OCI-LY1 (cell line): Measurements from ENCODE around the gene CYP26A1.

Experiments used
- H2AFZ ChIP-seq: fragments of 200-600 bp; sonication (generic), shearing (Covaris generic); 2 replicates; pipeline ENCODE4 v1.6.0; 2014; ENCODE audit warnings: antibody characterized with exemption, mild to moderate bottlenecking, low read length
- H3F3A ChIP-seq: fragments of 200-600 bp; sonication (generic), shearing (Covaris generic); 2 replicates; pipeline ENCODE4 v1.6.0; 2014; ENCODE audit warnings: mild to moderate bottlenecking, antibody characterized with exemption, low read length, moderate library complexity; ENCODE audit not compliant: insufficient read depth
- H3K27ac ChIP-seq: fragments of 200-600 bp; sonication (generic); 2 replicates; pipeline ENCODE4 v1.5.1; 2014; ENCODE audit warnings: low read length, mixed run types, mild to moderate bottlenecking, low read depth; ENCODE audit not compliant: poor library complexity, severe bottlenecking
- H3K27me3 ChIP-seq: fragments of 200-600 bp; sonication (generic); 2 replicates; pipeline ENCODE4 v1.6.0; 2014; ENCODE audit warnings: antibody characterized with exemption, mild to moderate bottlenecking, low read length, moderate library complexity; ENCODE audit not compliant: insufficient read depth
- H3K36me3 ChIP-seq: fragments of 200-600 bp; sonication (generic); 2 replicates; pipeline ENCODE4 v1.6.1; 2014; ENCODE audit warnings: mild to moderate bottlenecking, antibody characterized with exemption, low read length, moderate library complexity, mixed read lengths; ENCODE audit not compliant: insufficient read depth
- H3K4me1 ChIP-seq: fragments of 200-600 bp; sonication (generic); 2 replicates; pipeline ENCODE4 v1.5.1; 2014; ENCODE audit warnings: mild to moderate bottlenecking, low read length, moderate library complexity; ENCODE audit not compliant: insufficient read depth, severe bottlenecking
- H3K4me2 ChIP-seq: fragments of 200-600 bp; sonication (generic), shearing (Covaris generic); 2 replicates; pipeline ENCODE4 v1.6.1; 2014; ENCODE audit warnings: low read length
- H3K4me3 ChIP-seq: fragments of 200-600 bp; sonication (generic); 2 replicates; pipeline ENCODE4 v1.5.1; 2014; ENCODE audit warnings: low read length, low read depth, mild to moderate bottlenecking, mixed read lengths; ENCODE audit not compliant: poor library complexity, severe bottlenecking
- H3K79me2 ChIP-seq: fragments of 200-600 bp; shearing (Covaris generic); 2 replicates; pipeline ENCODE4 v1.6.1; 2016; ENCODE audit warnings: mixed run types, low read length, mixed read lengths; ENCODE audit not compliant: insufficient read depth
- H3K9ac ChIP-seq: fragments of 200-600 bp; sonication (generic), shearing (Covaris generic); 2 replicates; pipeline ENCODE4 v1.6.1; 2014; ENCODE audit warnings: mild to moderate bottlenecking, low read length, mixed read lengths
- H3K9me2 ChIP-seq: fragments of 200-600 bp; sonication (generic), shearing (Covaris generic); 2 replicates; pipeline ENCODE4 v1.6.1; 2014; ENCODE audit warnings: low read depth, mild to moderate bottlenecking, low read length, mixed read lengths
- H3K9me3 ChIP-seq: fragments of 200-600 bp; shearing (Covaris generic); 2 replicates; pipeline ENCODE4 v1.6.1; 2014; ENCODE audit warnings: low read length, mixed read lengths
- H4K20me1 ChIP-seq: fragments of 200-600 bp; sonication (generic), shearing (Covaris generic); 2 replicates; pipeline ENCODE4 v1.6.0; 2016; ENCODE audit warnings: mild to moderate bottlenecking, low read length; ENCODE audit not compliant: insufficient read depth
- EZH2 ChIP-seq: fragments of 200-600 bp; sonication (generic), shearing (Covaris generic); IDR thresholded peaks from 2 replicates; pipeline ENCODE4 v1.8.0; 2017; ENCODE audit warnings: borderline replicate concordance, mixed run types, mild to moderate bottlenecking, antibody characterized with exemption, low read length, moderate library complexity, mixed read lengths
- TF ChIP-seq, protein P1 (sequence below): fragments of 200-600 bp; sonication (generic), shearing (Covaris generic); IDR thresholded peaks from 2 replicates; pipeline ENCODE4 v1.5.1; 2017; ENCODE audit warnings: mild to moderate bottlenecking, antibody characterized with exemption, low read length, moderate library complexity, mixed read lengths

CYP26A1 gene

DNA sequence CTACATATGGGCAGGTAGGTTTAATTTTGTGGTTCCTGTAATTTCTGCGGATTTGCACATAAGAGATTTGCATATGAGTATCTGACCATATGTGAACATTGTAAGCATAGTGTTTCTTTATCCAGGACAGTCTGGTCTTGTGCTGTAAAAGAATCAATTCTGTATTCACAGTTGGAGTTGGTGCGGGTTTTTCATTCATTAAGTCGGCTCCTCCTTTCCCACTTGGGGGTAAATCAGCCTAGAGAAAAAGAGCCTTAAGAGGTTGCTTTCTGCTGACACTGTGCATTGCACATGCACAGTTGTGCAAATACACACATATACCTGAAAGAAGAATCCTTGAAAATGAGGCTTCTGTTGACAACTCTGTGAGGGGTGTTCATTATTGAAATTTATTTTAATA is 19.2 kb upstream of the CYP26A1 start:
- no peaks in the 10 kb centered on the region for H3K4me1 ChIP-seq
- H3F3A ChIP-seq = no peaks in the 10 kb centered on the region
- no peaks in the 10 kb centered on the region for H3K9me3 ChIP-seq
- no peak overlapping the region for H2AFZ ChIP-seq
- H3K36me3 ChIP-seq = no peaks in the 10 kb centered on the region
- no peaks in the 10 kb centered on the region for H3K27me3 ChIP-seq
- no peak overlapping the region for H3K9ac ChIP-seq
- H3K27ac ChIP-seq = no peak overlapping the region
- no peak overlapping the region for H3K4me2 ChIP-seq
- H3K79me2 ChIP-seq = no peaks in the 10 kb centered on the region
- no peak overlapping the region for H3K4me3 ChIP-seq
- TF ChIP-seq, protein P1, sequence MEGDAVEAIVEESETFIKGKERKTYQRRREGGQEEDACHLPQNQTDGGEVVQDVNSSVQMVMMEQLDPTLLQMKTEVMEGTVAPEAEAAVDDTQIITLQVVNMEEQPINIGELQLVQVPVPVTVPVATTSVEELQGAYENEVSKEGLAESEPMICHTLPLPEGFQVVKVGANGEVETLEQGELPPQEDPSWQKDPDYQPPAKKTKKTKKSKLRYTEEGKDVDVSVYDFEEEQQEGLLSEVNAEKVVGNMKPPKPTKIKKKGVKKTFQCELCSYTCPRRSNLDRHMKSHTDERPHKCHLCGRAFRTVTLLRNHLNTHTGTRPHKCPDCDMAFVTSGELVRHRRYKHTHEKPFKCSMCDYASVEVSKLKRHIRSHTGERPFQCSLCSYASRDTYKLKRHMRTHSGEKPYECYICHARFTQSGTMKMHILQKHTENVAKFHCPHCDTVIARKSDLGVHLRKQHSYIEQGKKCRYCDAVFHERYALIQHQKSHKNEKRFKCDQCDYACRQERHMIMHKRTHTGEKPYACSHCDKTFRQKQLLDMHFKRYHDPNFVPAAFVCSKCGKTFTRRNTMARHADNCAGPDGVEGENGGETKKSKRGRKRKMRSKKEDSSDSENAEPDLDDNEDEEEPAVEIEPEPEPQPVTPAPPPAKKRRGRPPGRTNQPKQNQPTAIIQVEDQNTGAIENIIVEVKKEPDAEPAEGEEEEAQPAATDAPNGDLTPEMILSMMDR = no peak
- no peak for TF ChIP-seq EZH2
- H3K9me2 ChIP-seq = no peaks in the 10 kb centered on the region
- no peaks in the 10 kb centered on the region for H4K20me1 ChIP-seq

GRCh38 chr10:93058139-93058538 is 15.6 kb upstream of the CYP26A1 start:
- Histone ChIP-seq H3K79me2 (no peaks in the 10 kb centered on the region), H4K20me1 (no peaks in the 10 kb centered on the region), H3K4me1 (peaks cover 7% of the 10 kb centered on the region), H3K9me2 (no peaks in the 10 kb centered on the region), H3K4me2 (no peak overlapping the region), H3K9me3 (no peaks in the 10 kb centered on the region), H3K27me3 (no peaks in the 10 kb centered on the region), H3K4me3 (no peak overlapping the region), H3K36me3 (no peaks in the 10 kb centered on the region), H3K27ac (no peak overlapping the region), H3K9ac (no peak overlapping the region), H2AFZ (no peak overlapping the region), H3F3A (no peaks in the 10 kb centered on the region)
- TF ChIP-seq EZH2 = no peak
- TF ChIP-seq, protein P1 = no peak

DNA sequence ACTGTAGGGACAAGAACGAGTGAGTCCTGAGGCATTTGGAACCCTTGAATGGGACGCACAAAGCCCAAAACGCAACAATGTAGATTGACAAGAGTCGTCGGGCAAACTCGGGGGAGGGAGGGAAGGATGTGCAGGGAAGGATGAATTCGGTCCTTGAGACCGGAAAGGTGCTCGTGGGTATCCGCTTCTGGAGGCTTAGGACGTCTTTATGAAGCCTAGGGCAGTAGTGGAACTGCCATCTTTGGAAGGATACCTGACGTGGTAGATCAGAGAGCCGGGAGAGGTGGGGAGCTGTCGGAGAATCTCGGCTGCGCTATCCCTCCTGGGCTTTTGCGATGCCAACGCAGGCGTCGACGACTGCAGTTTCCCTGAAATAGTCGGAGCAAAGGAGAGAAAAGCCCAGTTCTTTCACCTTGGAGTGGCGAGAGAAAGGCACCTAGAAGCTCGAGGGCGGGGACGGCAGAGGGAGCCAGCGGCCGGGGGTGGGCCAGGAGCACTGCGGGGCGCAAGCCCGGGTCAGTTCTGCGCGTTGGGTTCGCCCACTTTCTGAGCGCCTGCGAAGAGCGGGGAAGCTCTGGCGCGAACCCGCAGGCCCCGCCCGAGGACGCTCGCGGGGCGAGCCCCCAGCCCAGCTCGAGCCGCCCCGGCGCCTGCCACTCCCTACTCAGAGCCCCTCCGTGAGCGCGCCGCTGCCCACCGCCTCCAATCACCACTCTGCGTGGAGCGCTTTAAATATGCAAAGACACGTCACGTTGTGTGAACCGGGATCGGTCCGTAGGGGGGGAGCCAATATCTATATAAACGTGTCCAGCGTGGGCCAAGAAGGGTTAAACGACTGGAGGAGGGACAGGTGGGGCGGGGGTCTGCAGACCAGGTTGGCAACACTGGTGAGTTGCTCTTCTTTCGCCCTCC is 13.5 kb upstream of the CYP26A1 start, which contains the start of gene CYP26C1:
CYP26C1 (plus strand) TSS at position 824 of the 912 bp plus-strand sequence. CDS start 466 bp downstream, outside the sequence.
- Histone ChIP-seq H3K79me2 (no peaks in the 10 kb centered on the region), H2AFZ (no peak within 1 kb of the TSS), H3F3A (no peaks in the 10 kb centered on the region), H3K9ac (no peak within 1 kb of the TSS), H3K4me1 (peaks cover 7% of the 10 kb centered on the region), H3K27me3 (no peaks in the 10 kb centered on the region), H3K27ac (no peak within 1 kb of the TSS), H3K9me2 (no peaks in the 10 kb centered on the region), H3K4me3 (no peak within 1 kb of the TSS), H3K36me3 (no peaks in the 10 kb centered on the region), H3K9me3 (no peaks in the 10 kb centered on the region), H4K20me1 (no peaks in the 10 kb centered on the region), H3K4me2 (no peak within 1 kb of the TSS)
- TF ChIP-seq, protein P1 = no peak
- TF ChIP-seq EZH2 = no peak
